ENCODE results near the gene TRIM4.
"Not testable (repeated sequence)": the region's sequence is repeated elsewhere in the genome, so short reads cannot be mapped to it uniquely, and the experiment has no call there.

Gene TRIM4

DNA sequence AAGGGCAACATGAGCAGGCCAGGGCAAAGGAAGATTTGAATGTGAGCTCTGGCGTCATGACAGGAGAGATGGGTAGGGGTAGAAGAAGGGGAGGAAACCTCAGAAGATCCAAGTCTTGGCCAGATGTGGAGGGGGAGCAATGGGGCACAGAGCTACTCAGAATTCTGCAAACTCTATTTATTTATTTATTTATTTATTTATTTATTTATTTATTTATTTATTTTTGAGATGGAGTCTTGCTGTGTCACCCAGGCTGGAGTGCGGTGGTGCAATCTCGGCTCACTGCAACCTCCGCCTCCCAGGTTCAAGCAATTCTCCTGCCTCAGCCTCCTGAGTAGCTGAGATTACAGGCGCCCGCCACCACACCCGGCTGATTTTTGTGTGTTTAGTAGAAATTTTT is 35.3 kb upstream of the TRIM4 start:
- not testable (repeated sequence) for H2AFZ ChIP-seq (ENCODE audit: low read length); H3K18ac ChIP-seq (ENCODE audit: low read length); H3K4ac ChIP-seq (ENCODE audit: low read length); H4K91ac ChIP-seq (ENCODE audit: low read depth, low read length, poor library complexity); DNase-seq (ENCODE audit: low spot score); H3K4me1 ChIP-seq (ENCODE audit: control insufficient read depth in 2 of 2, insufficient read depth in 1 of 2, low read depth in 1 of 2, low read length in 2 of 2); H3K36me3 ChIP-seq (replicated peaks in 1 of 2; ENCODE audit: control insufficient read depth in 2 of 2, insufficient read depth in 2 of 2, low read length in 2 of 2); H3K9ac ChIP-seq (ENCODE audit: low read depth, low read length, poor library complexity); H3K23ac ChIP-seq (ENCODE audit: low read depth, low read length, poor library complexity); H2BK5ac ChIP-seq (ENCODE audit: low read length); H2AK5ac ChIP-seq (ENCODE audit: low read depth, low read length); H3K4me3 ChIP-seq (ENCODE audit: low read length in 2 of 2); H4K8ac ChIP-seq (ENCODE audit: low read depth, low read length); H2BK15ac ChIP-seq (ENCODE audit: low read length); H3K9me3 ChIP-seq (replicated peaks in 1 of 2; ENCODE audit: control insufficient read depth in 2 of 2, insufficient read depth in 1 of 2, low read depth in 1 of 2, low read length in 2 of 2); H3K27me3 ChIP-seq (ENCODE audit: control insufficient read depth in 3 of 3, insufficient read depth in 3 of 3, low read depth in 1 of 3, low read length in 3 of 3); H3K27ac ChIP-seq (replicated peaks; ENCODE audit: low read length); H3K14ac ChIP-seq (ENCODE audit: low read length); H3K79me1 ChIP-seq (ENCODE audit: low read depth, low read length); H2BK12ac ChIP-seq (ENCODE audit: low read length); H3K4me2 ChIP-seq (ENCODE audit: insufficient read depth, low read length, poor library complexity, severe bottlenecking); H2BK120ac ChIP-seq (ENCODE audit: low read depth, low read length)
- no CpG with 5 or more reads among the region's 7 CpGs for WGBS, 2 donors (ENCODE audit: extremely low coverage in 2 of 2, insufficient read length in 2 of 2, insufficient replicate concordance in 1 of 2)

DNA sequence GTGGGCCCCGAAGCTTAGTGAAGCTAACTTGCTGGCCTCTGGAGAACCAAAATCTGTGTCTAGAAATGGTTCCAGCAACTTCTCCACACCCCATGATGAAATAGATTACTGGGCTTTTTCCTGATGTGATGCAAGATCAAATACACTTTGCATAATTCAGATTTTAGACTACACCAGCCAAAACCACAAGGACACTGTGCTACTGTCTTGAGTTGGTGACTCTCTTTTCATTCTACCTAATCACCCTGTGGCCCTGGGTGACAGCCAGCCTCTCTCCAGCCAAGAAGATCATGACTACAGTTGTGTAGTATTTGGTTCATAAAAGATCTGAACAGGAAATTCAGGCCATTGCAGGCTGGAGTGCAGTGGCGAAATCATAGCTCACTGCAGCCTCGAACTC is 34.3 kb upstream of the TRIM4 start:
- H2BK12ac ChIP-seq (ENCODE audit: low read length): no peak overlapping the region
- H3K4me2 ChIP-seq (ENCODE audit: insufficient read depth, low read length, poor library complexity, severe bottlenecking): no peak overlapping the region
- no peak overlapping the region for H3K18ac ChIP-seq (ENCODE audit: low read length)
- no peak overlapping the region for H3K27ac ChIP-seq (replicated peaks; ENCODE audit: low read length)
- H3K23ac ChIP-seq (ENCODE audit: low read depth, low read length, poor library complexity): no peak overlapping the region
- no peak overlapping the region for H3K9ac ChIP-seq (ENCODE audit: low read depth, low read length, poor library complexity)
- H2BK120ac ChIP-seq (ENCODE audit: low read depth, low read length): no peak overlapping the region
- no peaks in the 10 kb centered on the region for H3K79me1 ChIP-seq (ENCODE audit: low read depth, low read length)
- no peak overlapping the region for H2BK5ac ChIP-seq (ENCODE audit: low read length)
- H2AK5ac ChIP-seq (ENCODE audit: low read depth, low read length): no peak overlapping the region
- no peaks in the 10 kb centered on the region for H3K36me3 ChIP-seq (replicated peaks in 1 of 2; ENCODE audit: control insufficient read depth in 2 of 2, insufficient read depth in 2 of 2, low read length in 2 of 2)
- H3K4me1 ChIP-seq (ENCODE audit: control insufficient read depth in 2 of 2, insufficient read depth in 1 of 2, low read depth in 1 of 2, low read length in 2 of 2): no peaks in the 10 kb centered on the region
- H3K27me3 ChIP-seq (ENCODE audit: control insufficient read depth in 3 of 3, insufficient read depth in 3 of 3, low read depth in 1 of 3, low read length in 3 of 3): peaks cover 0 to 3% (median 0%) of the 10 kb centered on the region in 3 experiments
- no peak overlapping the region for H4K8ac ChIP-seq (ENCODE audit: low read depth, low read length)
- no peak overlapping the region for H3K14ac ChIP-seq (ENCODE audit: low read length)
- DNase-seq (ENCODE audit: low spot score): no peak
- no peaks in the 10 kb centered on the region for H3K9me3 ChIP-seq (replicated peaks in 1 of 2; ENCODE audit: control insufficient read depth in 2 of 2, insufficient read depth in 1 of 2, low read depth in 1 of 2, low read length in 2 of 2)
- H2AFZ ChIP-seq (ENCODE audit: low read length): no peak overlapping the region
- no peak overlapping the region for H2BK15ac ChIP-seq (ENCODE audit: low read length)
- no peak overlapping the region for H3K4me3 ChIP-seq (ENCODE audit: low read length in 2 of 2)
- WGBS, 2 donors (ENCODE audit: extremely low coverage in 2 of 2, insufficient read length in 2 of 2, insufficient replicate concordance in 1 of 2): no CpG with 5 or more reads among the region's 3 CpGs
- H4K91ac ChIP-seq (ENCODE audit: low read depth, low read length, poor library complexity): no peak overlapping the region
- no peak overlapping the region for H3K4ac ChIP-seq (ENCODE audit: low read length)

DNA sequence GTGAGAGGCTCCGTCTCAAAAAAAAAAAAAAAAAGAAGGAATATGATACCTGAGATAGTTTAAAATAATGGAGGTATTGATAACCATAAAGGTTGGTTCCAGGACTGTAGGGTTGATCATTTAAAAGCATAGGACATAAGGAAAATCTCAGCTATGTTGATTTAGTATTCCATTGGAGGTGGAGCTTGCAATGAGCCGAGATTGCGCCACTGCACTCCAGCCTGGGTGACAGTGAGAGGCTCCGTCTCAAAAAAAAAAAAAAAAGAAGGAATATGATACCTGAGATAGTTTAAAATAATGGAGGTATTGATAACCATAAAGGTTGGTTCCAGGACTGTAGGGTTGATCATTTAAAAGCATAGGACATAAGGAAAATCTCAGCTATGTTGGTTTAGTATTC is 33.3 kb upstream of the TRIM4 start:
- not testable (repeated sequence) for H4K8ac ChIP-seq (ENCODE audit: low read depth, low read length); H2BK12ac ChIP-seq (ENCODE audit: low read length); H3K14ac ChIP-seq (ENCODE audit: low read length); H3K4ac ChIP-seq (ENCODE audit: low read length); H3K27ac ChIP-seq (replicated peaks; ENCODE audit: low read length); H3K9ac ChIP-seq (ENCODE audit: low read depth, low read length, poor library complexity); H3K79me1 ChIP-seq (ENCODE audit: low read depth, low read length); H3K4me1 ChIP-seq (ENCODE audit: control insufficient read depth in 2 of 2, insufficient read depth in 1 of 2, low read depth in 1 of 2, low read length in 2 of 2); H3K4me2 ChIP-seq (ENCODE audit: insufficient read depth, low read length, poor library complexity, severe bottlenecking); H2AFZ ChIP-seq (ENCODE audit: low read length); H3K18ac ChIP-seq (ENCODE audit: low read length); H3K27me3 ChIP-seq (ENCODE audit: control insufficient read depth in 3 of 3, insufficient read depth in 3 of 3, low read depth in 1 of 3, low read length in 3 of 3); DNase-seq (ENCODE audit: low spot score); H2BK120ac ChIP-seq (ENCODE audit: low read depth, low read length); H3K36me3 ChIP-seq (replicated peaks in 1 of 2; ENCODE audit: control insufficient read depth in 2 of 2, insufficient read depth in 2 of 2, low read length in 2 of 2); H3K23ac ChIP-seq (ENCODE audit: low read depth, low read length, poor library complexity); H3K4me3 ChIP-seq (ENCODE audit: low read length in 2 of 2); H2AK5ac ChIP-seq (ENCODE audit: low read depth, low read length); H2BK5ac ChIP-seq (ENCODE audit: low read length); H3K9me3 ChIP-seq (replicated peaks in 1 of 2; ENCODE audit: control insufficient read depth in 2 of 2, insufficient read depth in 1 of 2, low read depth in 1 of 2, low read length in 2 of 2); H4K91ac ChIP-seq (ENCODE audit: low read depth, low read length, poor library complexity); H2BK15ac ChIP-seq (ENCODE audit: low read length)
- WGBS, 2 donors (ENCODE audit: extremely low coverage in 2 of 2, insufficient read length in 2 of 2, insufficient replicate concordance in 1 of 2): no CpG with 5 or more reads among the region's 4 CpGs

DNA sequence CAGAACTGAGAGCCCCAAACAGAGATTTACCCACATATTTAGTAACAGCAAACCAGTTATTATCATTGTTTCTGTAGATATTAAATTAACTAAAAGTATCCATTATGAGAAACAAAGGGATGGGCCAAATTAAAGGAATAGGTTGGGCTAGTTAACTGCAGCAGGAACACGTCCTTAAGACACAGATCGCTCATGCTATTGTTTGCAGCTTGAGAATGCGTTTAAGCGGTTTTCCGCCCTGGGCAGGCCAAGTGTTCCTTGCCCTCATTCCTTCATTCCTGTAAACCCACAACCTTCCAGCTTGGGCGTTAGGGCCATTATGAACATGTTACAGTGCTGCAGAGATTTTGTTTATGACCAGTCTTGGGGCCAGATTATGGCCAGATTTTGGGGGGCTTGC is 31.5 kb upstream of the TRIM4 start:
- not testable (repeated sequence) for H3K27me3 ChIP-seq (ENCODE audit: control insufficient read depth in 3 of 3, insufficient read depth in 3 of 3, low read depth in 1 of 3, low read length in 3 of 3); H2BK120ac ChIP-seq (ENCODE audit: low read depth, low read length); H4K91ac ChIP-seq (ENCODE audit: low read depth, low read length, poor library complexity); H3K23ac ChIP-seq (ENCODE audit: low read depth, low read length, poor library complexity); H3K27ac ChIP-seq (replicated peaks; ENCODE audit: low read length); DNase-seq (ENCODE audit: low spot score); H3K4me2 ChIP-seq (ENCODE audit: insufficient read depth, low read length, poor library complexity, severe bottlenecking); H2BK12ac ChIP-seq (ENCODE audit: low read length); H3K36me3 ChIP-seq (replicated peaks in 1 of 2; ENCODE audit: control insufficient read depth in 2 of 2, insufficient read depth in 2 of 2, low read length in 2 of 2); H3K79me1 ChIP-seq (ENCODE audit: low read depth, low read length); H2AFZ ChIP-seq (ENCODE audit: low read length); H3K4me3 ChIP-seq (ENCODE audit: low read length in 2 of 2); H2AK5ac ChIP-seq (ENCODE audit: low read depth, low read length); H3K4me1 ChIP-seq (ENCODE audit: control insufficient read depth in 2 of 2, insufficient read depth in 1 of 2, low read depth in 1 of 2, low read length in 2 of 2); H4K8ac ChIP-seq (ENCODE audit: low read depth, low read length); H3K18ac ChIP-seq (ENCODE audit: low read length); H2BK15ac ChIP-seq (ENCODE audit: low read length); H3K9me3 ChIP-seq (replicated peaks in 1 of 2; ENCODE audit: control insufficient read depth in 2 of 2, insufficient read depth in 1 of 2, low read depth in 1 of 2, low read length in 2 of 2); H2BK5ac ChIP-seq (ENCODE audit: low read length); H3K14ac ChIP-seq (ENCODE audit: low read length); H3K4ac ChIP-seq (ENCODE audit: low read length); H3K9ac ChIP-seq (ENCODE audit: low read depth, low read length, poor library complexity)
- no CpG with 5 or more reads among the region's 6 CpGs for WGBS, 2 donors (ENCODE audit: extremely low coverage in 2 of 2, insufficient read length in 2 of 2, insufficient replicate concordance in 1 of 2)
